Gastrocnemius medialis (tissue), 4 donors: ENCODE results near the gene CIAO3. TPM values are rescaled to one million over a fixed set of nuclear protein-coding genes. Genes with fewer than 3 reads are reported as not detected.

Experiments used
- ATAC-seq, 2 donors: fragments of 150-250 bp; one replicate each; pipeline ENCODE4 v1.9.1; 2016
- DNase-seq, 2 donors: peaks; one replicate each; pipeline ENCODE4 v3.0.0-alpha.2; 2019
- H3K27ac ChIP-seq, 4 donors: fragments of 200-600 bp; sonication (generic); 1 replicate in 1 of 4; 2 replicates in 3 of 4; pipeline ENCODE4 v1.5.1; 2016 to 2018; ENCODE audit warnings: mild to moderate bottlenecking in 2 of 4, moderate library complexity in 1 of 4
- H3K27me3 ChIP-seq, 3 donors: fragments of 200-600 bp; sonication (generic) in 2 of 3; 1 replicate in 1 of 3; 2 replicates in 2 of 3; pipeline versions ENCODE4 v1.5.1 to v1.6.0; 2016 to 2019; ENCODE audit warnings: mild to moderate bottlenecking in 1 of 3, moderate library complexity in 1 of 3
- H3K36me3 ChIP-seq, 2 donors: fragments of 200-600 bp; sonication (generic) in 1 of 2; one replicate each; pipeline ENCODE4 v1.5.1; 2017 to 2018
- H3K4me1 ChIP-seq, 2 donors: fragments of 200-600 bp; sonication (generic) in 1 of 2; one replicate each; pipeline ENCODE4 v1.5.1; 2016 to 2017; ENCODE audit warnings: mild to moderate bottlenecking in 2 of 2
- H3K4me3 ChIP-seq, 4 donors: fragments of 200-600 bp; sonication (generic) in 3 of 4; 1 replicate in 1 of 4; 2 replicates in 3 of 4; pipeline ENCODE4 v1.5.1; 2016 to 2019; ENCODE audit warnings: mild to moderate bottlenecking in 2 of 4
- H3K9me3 ChIP-seq, 3 donors: fragments of 200-600 bp; sonication (generic) in 2 of 3; 1 replicate in 1 of 3; 2 replicates in 2 of 3; pipeline ENCODE4 v1.5.1; 2016 to 2019
- CTCF ChIP-seq, 5 experiments: fragments of 450-650 bp in 3 of 5; fragments of 200-600 bp in 2 of 5; sonication (generic) in 2 of 5; IDR thresholded peaks in 4 of 5; conservative IDR thresholded peaks in 1 of 5; 1 replicate in 4 of 5; 2 replicates in 1 of 5; pipeline ENCODE4 v1.5.1; 2016 to 2019; ENCODE audit warnings: antibody characterized with exemption in 5 of 5, mild to moderate bottlenecking in 3 of 5, moderate library complexity in 3 of 5
- POLR2A ChIP-seq, 2 donors: fragments of 450-650 bp; IDR thresholded peaks; one replicate each; pipeline ENCODE4 v1.6.1; 2017; ENCODE audit warnings: antibody characterized with exemption in 2 of 2, mild to moderate bottlenecking in 2 of 2, moderate library complexity in 2 of 2
- in situ Hi-C, 4 donors: fragments of 200-750 bp; cut with MboI; loops; one replicate each; pipeline versions ENCODE4 v1.15.0 to v1.8.0; 2017; ENCODE audit warnings: low sequenced_read_pairs in 4 of 4
- intact Hi-C: fragments of 100-400 bp; cut with DNase I; formaldehyde crosslinking; loops from one replicate; pipeline ENCODE4 v1.15.1; 2023; ENCODE audit warnings: low total_unique reads
- microRNA counts, 2 donors: library from miRNA; unstranded; fragments of <30 nt; microRNA quantifications; one replicate each; lab custom pipeline; 2016
- microRNA-seq, 2 donors: library from miRNA; unstranded; fragments of <30 nt; microRNA quantifications; one replicate each; pipeline ENCODE4, GENCODE V29; 2016; ENCODE audit warnings: borderline replicate concordance in 2 of 2
- total RNA-seq, 4 donors: library from RNA; depleted of rRNA; stranded (reverse); fragments of >200 nt; gene quantifications; one replicate each; pipeline versions ENCODE4 v1.1.0 to v1.2.3, GENCODE V29; 2016

Gene CIAO3
- total RNA-seq, 4 donors from 2014 or later = 16.1 to 48.5 (median 21.6) TPM

DNA sequence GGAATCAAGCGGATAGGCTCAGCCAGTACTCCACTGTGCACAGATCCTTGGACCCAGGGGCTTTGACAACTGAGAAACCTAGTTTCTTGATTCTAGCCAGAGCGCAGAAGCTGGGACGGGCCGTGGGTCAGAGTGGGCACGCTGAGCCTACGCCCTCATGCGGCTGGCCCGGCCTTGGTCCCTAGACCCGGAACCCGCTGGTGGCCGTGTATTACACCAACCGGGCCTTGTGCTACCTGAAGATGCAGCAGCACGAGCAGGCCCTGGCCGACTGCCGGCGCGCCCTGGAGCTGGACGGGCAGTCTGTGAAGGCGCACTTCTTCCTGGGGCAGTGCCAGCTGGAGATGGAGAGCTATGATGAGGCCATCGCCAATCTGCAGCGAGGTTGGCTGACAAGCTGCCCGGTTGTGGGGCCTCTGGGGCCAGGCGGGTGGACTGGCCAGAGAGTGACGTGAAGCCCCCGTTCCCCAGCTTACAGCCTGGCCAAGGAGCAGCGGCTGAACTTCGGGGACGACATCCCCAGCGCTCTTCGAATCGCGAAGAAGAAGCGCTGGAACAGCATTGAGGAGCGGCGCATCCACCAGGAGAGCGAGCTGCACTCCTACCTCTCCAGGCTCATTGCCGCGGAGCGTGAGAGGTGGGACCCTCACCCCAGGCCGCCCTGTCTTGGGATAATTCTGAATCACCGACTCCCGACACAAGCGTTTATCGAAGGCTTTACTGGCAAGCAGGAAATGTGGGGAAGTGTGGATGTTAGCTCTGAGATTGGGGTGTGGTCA is 59.6 kb downstream of the CIAO3 start:
- Histone ChIP-seq H3K27me3 (no peaks in the 10 kb centered on the region), H3K4me3 (peak overlapping the region; percentile 65 to 88 (median 79)), H3K9me3 (no peaks in the 10 kb centered on the region), H3K4me1 (peaks cover 27 to 49% of the 10 kb centered on the region in 2 donors), H3K36me3 (peaks cover 0 to 26% of the 10 kb centered on the region in 2 donors), H3K27ac (peak overlapping the region; percentile 89 to 100 (median 98))
- no peak for TF ChIP-seq CTCF (IDR thresholded peaks at IDR 0.05 in 4 of 5, conservative IDR thresholded peaks at IDR 0.05 in 1 of 5)
- no peak for TF ChIP-seq POLR2A (IDR thresholded peaks at IDR 0.05)
- DNase-seq = peak; percentile 48 to 79
- intact Hi-C loops (loop anchor here (10.0 kb wide), 1 partner anchor 624 kb away; the partner anchor contains the start of gene UBE2I), in situ Hi-C loops (no loop called here)
- ATAC-seq = peak in 1 of 2 donors; percentile 7

DNA sequence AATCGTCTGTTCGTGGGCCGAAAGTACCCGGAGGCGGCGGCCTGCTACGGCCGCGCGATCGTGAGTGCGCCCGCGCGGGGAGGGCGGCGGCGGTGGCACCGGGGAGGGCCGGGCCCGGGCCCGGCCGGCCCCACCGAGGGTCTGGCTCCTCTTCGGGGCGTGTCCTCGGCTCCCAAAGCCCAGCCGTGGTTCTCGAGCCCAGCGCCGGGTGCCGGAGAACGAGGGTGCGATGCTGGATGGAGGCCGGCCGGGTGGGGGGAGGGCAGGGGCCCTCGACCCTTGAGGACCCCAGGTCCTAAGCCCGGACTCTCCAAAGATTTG is 60.2 kb downstream of the CIAO3 start:
- Histone ChIP-seq H3K27ac (peak overlapping the region; percentile 89 to 100 (median 98)), H3K36me3 (peaks cover 0 to 26% of the 10 kb centered on the region in 2 donors), H3K9me3 (no peaks in the 10 kb centered on the region), H3K27me3 (no peaks in the 10 kb centered on the region), H3K4me3 (peak overlapping the region; percentile 65 to 88 (median 79)), H3K4me1 (peaks cover 27 to 49% of the 10 kb centered on the region in 2 donors)
- TF ChIP-seq CTCF (IDR thresholded peaks at IDR 0.05 in 4 of 5, conservative IDR thresholded peaks at IDR 0.05 in 1 of 5) (no peak), POLR2A (IDR thresholded peaks at IDR 0.05) (peak in 1 of 2 donors; percentile 3)
- ATAC-seq (peak; percentile 4), DNase-seq (peak in 1 of 2 donors; percentile 12)
- in situ Hi-C loops (no loop called here), intact Hi-C loops (loop anchor here (10.0 kb wide), 1 partner anchor 624 kb away; the partner anchor contains the start of gene UBE2I)

- peak within 1 kb of the TSS; percentile 65 to 88 (median 79) for H3K4me3 ChIP-seq
- no peaks in the 10 kb centered on the region for H3K27me3 ChIP-seq
- no peaks in the 10 kb centered on the region for H3K9me3 ChIP-seq
- peak; percentile 80 to 84 for DNase-seq
- peaks cover 0 to 21% of the 10 kb centered on the region in 2 donors for H3K36me3 ChIP-seq
- peak in 1 of 5 experiments; percentile 17 for TF ChIP-seq CTCF (IDR thresholded peaks at IDR 0.05 in 4 of 5, conservative IDR thresholded peaks at IDR 0.05 in 1 of 5)
- peak; percentile 87 to 91 for TF ChIP-seq POLR2A (IDR thresholded peaks at IDR 0.05)
- peak; percentile 67 to 74 for ATAC-seq
- H3K27ac ChIP-seq = peak within 1 kb of the TSS; percentile 89 to 100 (median 98)
- in situ Hi-C loops (no loop called here), intact Hi-C loops (loop anchor here (10.0 kb wide), 1 partner anchor 625 kb away; the partner anchor contains the start of gene UBE2I)
- peaks cover 26 to 47% of the 10 kb centered on the region in 2 donors for H3K4me1 ChIP-seq
Observed at GRCh38 chr16:679814-680624, 60.8 kb downstream of the CIAO3 start, which contains the start of gene STUB1. TSS of gene STUB1 (plus strand) at chr16:680410. CDS start at chr16:680526, 116 bp downstream.

MicroRNAs encoded within 50 kb of the gene (microRNA counts, 767-probe panel; counts per million panel counts)
- microRNA hsa-miR-662 (lab: Ali Mortazavi, UCI) = 356 to 448 counts per million in 2 donors

Small RNA genes within 50 kb of the gene (microRNA-seq; reads per million reads assigned to microRNA genes)
- gene MIR662 = 0 reads per million in 2 donors

Other genes starting within 250 kb of the CIAO3 start
- 10 to 100 TPM; 22.3 to 37.8 (median 27.4) TPM for gene CAPN15, start 213.3 kb downstream of the CIAO3 start, total RNA-seq
- gene PRR35, start 180.6 kb downstream of the CIAO3 start, total RNA-seq = not detected
- under 1 TPM; 0.42 to 0.56 (median 0.48) TPM for gene NHLRC4, start 174.0 kb downstream of the CIAO3 start, total RNA-seq
- 10 to 100 TPM; 22.2 to 47.3 (median 38.5) TPM for gene PIGQ, start 171.0 kb downstream of the CIAO3 start, total RNA-seq
- 10 to 100 TPM; 15.6 to 29.3 (median 21.4) TPM for gene RAB40C, start 150.9 kb downstream of the CIAO3 start, total RNA-seq
- 1 to 10 TPM in 3 of 4 donors, under 1 TPM in 1; 0.12 to 3.2 (median 1.3) TPM for gene WFIKKN1, start 110.0 kb downstream of the CIAO3 start, total RNA-seq
- gene METTL26, start 104.7 kb downstream of the CIAO3 start, total RNA-seq = 100 to 1,000 TPM; 114 to 212 (median 141) TPM
- 100 to 1,000 TPM in 3 of 4 donors, 10 to 100 TPM in 1; 59.6 to 155 (median 114) TPM for gene MCRIP2, start 99.2 kb downstream of the CIAO3 start, total RNA-seq
- 1 to 10 TPM; 2.9 to 9.8 (median 6.5) TPM for gene WDR90, start 91.6 kb downstream of the CIAO3 start, total RNA-seq
- gene RHOT2, start 72.9 kb downstream of the CIAO3 start, total RNA-seq = 10 to 100 TPM; 20.9 to 41.6 (median 27.3) TPM
- gene RHBDL1, start 65.3 kb downstream of the CIAO3 start, total RNA-seq = under 1 TPM in 1 of 4 donors, not detected in 3; 0.31 TPM
- 100 to 1,000 TPM; 144 to 229 (median 204) TPM for gene STUB1, start 60.6 kb downstream of the CIAO3 start, total RNA-seq
- 10 to 100 TPM; 22.8 to 81.8 (median 41.0) TPM for gene JMJD8, start 56.7 kb downstream of the CIAO3 start, total RNA-seq
- gene WDR24, start 50.6 kb downstream of the CIAO3 start, total RNA-seq = 10 to 100 TPM; 11.0 to 19.5 (median 16.8) TPM
- gene FBXL16, start 35.2 kb downstream of the CIAO3 start, total RNA-seq = not detected
- gene METRN, start 25.9 kb downstream of the CIAO3 start, total RNA-seq = 10 to 100 TPM; 24.4 to 42.1 (median 33.3) TPM
- gene ANTKMT, start 19.9 kb downstream of the CIAO3 start, total RNA-seq = 10 to 100 TPM; 20.9 to 84.0 (median 38.7) TPM
- gene CCDC78, start 14.6 kb downstream of the CIAO3 start, total RNA-seq = not detected
- under 1 TPM in 2 of 4 donors, not detected in 2; 0.27 to 0.42 TPM for gene HAGHL, start 13.9 kb downstream of the CIAO3 start, total RNA-seq
- gene MSLN, start 19.7 kb upstream of the CIAO3 start, total RNA-seq = not detected
- 10 to 100 TPM in 2 of 4 donors, 1 to 10 TPM in 2; 7.8 to 23.8 (median 15.2) TPM for gene RPUSD1, start 47.4 kb upstream of the CIAO3 start, total RNA-seq
- 1 to 10 TPM in 2 of 4 donors, under 1 TPM in 2; 0.44 to 5.8 (median 3.1) TPM for gene CHTF18, start 47.6 kb upstream of the CIAO3 start, total RNA-seq
- gene GNG13, start 59.7 kb upstream of the CIAO3 start, total RNA-seq = not detected
- 10 to 100 TPM in 2 of 4 donors, 1 to 10 TPM in 2; 7.7 to 15.8 (median 10.2) TPM for gene LMF1, start 230.0 kb upstream of the CIAO3 start, total RNA-seq
- gene SOX8, start 240.8 kb upstream of the CIAO3 start, total RNA-seq = under 1 TPM; 0.10 to 0.91 (median 0.33) TPM